ENCODE results near the gene USP20.

Gene USP20

GRCh38 chr9:129894120-129894823, 59.0 kb downstream of the USP20 start:
- no peak for DNase-seq (ENCODE audit: low spot score)
- in situ Hi-C loops (cut with MboI; ENCODE audit: low sequenced_read_pairs, unreplicated experiment) = no loop called here
- TF ChIP-seq, protein P1, sequence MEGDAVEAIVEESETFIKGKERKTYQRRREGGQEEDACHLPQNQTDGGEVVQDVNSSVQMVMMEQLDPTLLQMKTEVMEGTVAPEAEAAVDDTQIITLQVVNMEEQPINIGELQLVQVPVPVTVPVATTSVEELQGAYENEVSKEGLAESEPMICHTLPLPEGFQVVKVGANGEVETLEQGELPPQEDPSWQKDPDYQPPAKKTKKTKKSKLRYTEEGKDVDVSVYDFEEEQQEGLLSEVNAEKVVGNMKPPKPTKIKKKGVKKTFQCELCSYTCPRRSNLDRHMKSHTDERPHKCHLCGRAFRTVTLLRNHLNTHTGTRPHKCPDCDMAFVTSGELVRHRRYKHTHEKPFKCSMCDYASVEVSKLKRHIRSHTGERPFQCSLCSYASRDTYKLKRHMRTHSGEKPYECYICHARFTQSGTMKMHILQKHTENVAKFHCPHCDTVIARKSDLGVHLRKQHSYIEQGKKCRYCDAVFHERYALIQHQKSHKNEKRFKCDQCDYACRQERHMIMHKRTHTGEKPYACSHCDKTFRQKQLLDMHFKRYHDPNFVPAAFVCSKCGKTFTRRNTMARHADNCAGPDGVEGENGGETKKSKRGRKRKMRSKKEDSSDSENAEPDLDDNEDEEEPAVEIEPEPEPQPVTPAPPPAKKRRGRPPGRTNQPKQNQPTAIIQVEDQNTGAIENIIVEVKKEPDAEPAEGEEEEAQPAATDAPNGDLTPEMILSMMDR (IDR thresholded peaks at IDR 0.05; ENCODE audit: borderline replicate concordance, control extremely low read depth, extremely low read depth, insufficient read depth, missing control alignments) = no peak

GRCh38 chr9:129895376-129896268, 60.4 kb downstream of the USP20 start:
- in situ Hi-C loops (cut with MboI; ENCODE audit: low sequenced_read_pairs, unreplicated experiment) = no loop called here
- no peak for DNase-seq (ENCODE audit: low spot score)
- TF ChIP-seq, protein P1 (IDR thresholded peaks at IDR 0.05; ENCODE audit: borderline replicate concordance, control extremely low read depth, extremely low read depth, insufficient read depth, missing control alignments) = no peak

DNA sequence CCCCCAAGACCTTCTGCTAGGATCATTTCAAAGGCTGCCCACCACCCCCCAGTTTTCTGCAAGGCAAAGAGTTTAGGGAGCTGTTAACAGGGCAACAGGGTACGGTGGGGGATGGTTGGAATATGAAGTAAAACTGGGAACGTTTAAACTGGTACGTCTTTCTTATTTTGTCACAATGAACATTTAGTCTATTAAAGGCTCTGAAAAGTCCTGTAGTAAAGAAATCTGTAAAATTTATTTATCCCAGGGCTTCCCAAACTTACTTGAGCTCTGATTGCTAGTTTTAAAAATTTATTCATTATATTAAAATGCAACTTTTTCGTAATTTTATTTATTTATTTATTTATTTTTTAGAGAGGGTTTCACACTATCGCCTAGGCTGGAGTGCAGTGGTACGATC, 62.0 kb downstream of the USP20 start:
- in situ Hi-C loops (cut with MboI; ENCODE audit: low sequenced_read_pairs, unreplicated experiment) = no loop called here
- no peak for DNase-seq (ENCODE audit: low spot score)
- TF ChIP-seq, protein P1 (IDR thresholded peaks at IDR 0.05; ENCODE audit: borderline replicate concordance, control extremely low read depth, extremely low read depth, insufficient read depth, missing control alignments) = no peak

DNA sequence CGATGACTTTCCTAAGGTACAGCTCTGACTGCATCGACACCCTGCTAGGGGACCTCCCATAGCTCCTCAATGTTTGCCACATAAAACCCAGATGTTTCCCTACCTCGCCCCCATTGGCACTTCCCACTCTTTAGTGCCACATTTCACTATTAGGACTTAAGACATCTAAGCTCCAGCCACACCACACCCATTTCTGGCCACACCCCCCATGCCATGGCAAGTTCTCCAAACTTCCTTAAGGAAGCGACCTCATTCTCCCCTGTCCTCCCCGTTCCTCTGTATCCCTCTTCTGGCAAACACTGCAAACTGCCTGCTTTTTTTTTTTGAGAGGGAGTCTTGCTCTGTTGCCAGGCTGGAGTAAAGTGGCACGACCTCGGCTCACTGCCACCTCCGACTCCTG, 62.9 kb downstream of the USP20 start:
- no peak for DNase-seq (ENCODE audit: low spot score)
- in situ Hi-C loops (cut with MboI; ENCODE audit: low sequenced_read_pairs, unreplicated experiment) = no loop called here
- TF ChIP-seq, protein P1 (IDR thresholded peaks at IDR 0.05; ENCODE audit: borderline replicate concordance, control extremely low read depth, extremely low read depth, insufficient read depth, missing control alignments) = no peak

GRCh38 chr9:129899620-129900019, 64.4 kb downstream of the USP20 start:
- DNase-seq (ENCODE audit: low spot score) = no peak
- in situ Hi-C loops (cut with MboI; ENCODE audit: low sequenced_read_pairs, unreplicated experiment) = no loop called here

More at GRCh38 chr9:129899620-129900019, 64.4 kb downstream of the USP20 start:
- TF ChIP-seq, protein P1 (IDR thresholded peaks at IDR 0.05; ENCODE audit: borderline replicate concordance, control extremely low read depth, extremely low read depth, insufficient read depth, missing control alignments) = no peak

Measured in GM13976 (cell line).